8988T (cell line): Measurements from ENCODE around the gene ZNF502.

Experiments
- DNase-seq: peaks from one replicate; pipeline ENCODE4 v3.0.0; 2011

The ZNF502 gene

GRCh38 chr3:44771424-44772098 is 59.1 kb downstream of the ZNF502 start:
- DNase-seq: no peak

GRCh38 chr3:44772099-44772442 is 59.6 kb downstream of the ZNF502 start:
- DNase-seq: no peak
